IMR-90 (cell line): ENCODE data around the gene SESN1. TPM values are rescaled to one million over a fixed set of nuclear protein-coding genes. Genes with fewer than 3 reads are reported as not detected.

Source experiments
- ATAC-seq: fragments of 200-7000 bp; cut with Tn5 transposase; 2 replicates; pipeline ENCODE4 v1.9.1; 2020; ENCODE audit warnings: low read depth, mild to moderate bottlenecking, moderate library complexity
- BruUV-seq: library from RNA; stranded (reverse); fragments of 400-500 nt; replicated peaks from 2 replicates; lab custom pipeline; 2021; lab: Mats Ljungman, UMichigan
- CTCF ChIA-PET: fragments of 300-600 bp; formaldehyde crosslinking; extraction: SDS; loops from one replicate; lab custom pipeline; 2021; ENCODE audit warnings: antibody characterized with exemption; lab: Yijun Ruan, JAX
- POLR2A ChIA-PET: fragments of 300-600 bp; sonication (Branson Sonifier 250); formaldehyde crosslinking; loops from one replicate; lab custom pipeline; 2022; ENCODE audit warnings: antibody characterized with exemption; ENCODE audit not compliant: unreplicated experiment; lab: Charles Lee
- DNase-seq: peaks from one replicate; pipeline ENCODE4 v3.0.0; 2013
- H2AFZ ChIP-seq: replicated peaks from 2 replicates; pipeline ENCODE3; 2013; ENCODE audit warnings: low read length, mild to moderate bottlenecking; ENCODE audit not compliant: poor library complexity
- H2AK5ac ChIP-seq: 2 replicates; pipeline ENCODE4 v1.6.1; 2013; ENCODE audit warnings: low read depth, low read length, inconsistent platforms
- H2AK9ac ChIP-seq: replicated peaks from 2 replicates; pipeline ENCODE3; 2013; ENCODE audit warnings: mild to moderate bottlenecking, low read depth, low read length, moderate library complexity; ENCODE audit not compliant: poor library complexity
- H2BK120ac ChIP-seq: 2 replicates; pipeline ENCODE4 v1.6.1; 2013; ENCODE audit warnings: low read depth, low read length, inconsistent platforms
- H2BK15ac ChIP-seq: 3 replicates; pipeline ENCODE4 v1.6.1; 2013; ENCODE audit warnings: low read depth, low read length, inconsistent platforms
- H2BK20ac ChIP-seq: 2 replicates; pipeline ENCODE4 v1.6.1; 2013; ENCODE audit warnings: low read depth, mild to moderate bottlenecking, inconsistent platforms, low read length, moderate library complexity
- H2BK5ac ChIP-seq: 2 replicates; pipeline ENCODE4 v1.6.1; 2013; ENCODE audit warnings: mild to moderate bottlenecking, low read depth, low read length, inconsistent platforms; ENCODE audit not compliant: poor library complexity, severe bottlenecking
- H3K14ac ChIP-seq: replicated peaks from 2 replicates; pipeline ENCODE4 v1.6.1; 2013; ENCODE audit warnings: low read depth, low read length, inconsistent platforms
- H3K18ac ChIP-seq: 2 replicates; pipeline ENCODE4 v1.6.1; 2013; ENCODE audit warnings: low read depth, low read length, control low read depth
- H3K23ac ChIP-seq: 2 replicates; pipeline ENCODE4 v1.6.1; 2013; ENCODE audit warnings: low read depth, low read length, inconsistent platforms
- H3K27ac ChIP-seq: 2 replicates; pipeline ENCODE4 v1.5.1; 2013; ENCODE audit warnings: mild to moderate bottlenecking, control low read depth, low read length; ENCODE audit not compliant: insufficient read depth
- H3K27me3 ChIP-seq: 2 replicates; pipeline ENCODE4 v1.6.1; 2013; ENCODE audit warnings: low read length; ENCODE audit not compliant: control insufficient read depth, insufficient read depth
- H3K36me3 ChIP-seq: 2 replicates; pipeline ENCODE4 v1.6.1; 2013; ENCODE audit warnings: low read length, mixed read lengths; ENCODE audit not compliant: control insufficient read depth, insufficient read depth
- H3K4ac ChIP-seq: 2 replicates; pipeline ENCODE4 v1.6.1; 2013; ENCODE audit warnings: low read depth, low read length, inconsistent platforms
- H3K4me1 ChIP-seq: 2 replicates; pipeline ENCODE4 v1.6.1; 2013; ENCODE audit warnings: low read length, mixed read lengths; ENCODE audit not compliant: control insufficient read depth, insufficient read depth
- H3K4me2 ChIP-seq: 2 replicates; pipeline ENCODE4 v1.6.1; 2013; ENCODE audit warnings: low read depth, mild to moderate bottlenecking, control low read depth, low read length, moderate library complexity
- H3K4me3 ChIP-seq: 2 replicates; pipeline ENCODE4 v1.5.1; 2013; ENCODE audit warnings: low read depth, mild to moderate bottlenecking, control low read depth, low read length, moderate library complexity; ENCODE audit not compliant: insufficient read depth
- H3K56ac ChIP-seq: 2 replicates; pipeline ENCODE4 v1.6.1; 2013; ENCODE audit warnings: low read length, inconsistent platforms; ENCODE audit not compliant: insufficient read depth; ENCODE audit errors: extremely low read depth
- H3K79me1 ChIP-seq, 2 experiments: 2 replicates each; pipeline ENCODE4 v1.6.1; 2013; ENCODE audit warnings: low read length in 2 of 2, inconsistent platforms in 1 of 2, low read depth in 1 of 2
- H3K9ac ChIP-seq: 2 replicates; pipeline ENCODE4 v1.6.1; 2013; ENCODE audit warnings: low read depth, low read length, control low read depth
- H3K9me1 ChIP-seq: 2 replicates; pipeline ENCODE4 v1.6.1; 2013; ENCODE audit warnings: low read length, inconsistent platforms; ENCODE audit not compliant: insufficient read depth
- H3K9me3 ChIP-seq: 2 replicates; pipeline ENCODE4 v1.6.1; 2013; ENCODE audit warnings: low read length; ENCODE audit not compliant: control insufficient read depth, insufficient read depth
- H4K20me1 ChIP-seq: 2 replicates; pipeline ENCODE4 v1.6.1; 2013; ENCODE audit warnings: low read length, inconsistent platforms; ENCODE audit not compliant: insufficient read depth
- H4K5ac ChIP-seq: 2 replicates; pipeline ENCODE4 v1.6.1; 2013; ENCODE audit warnings: mild to moderate bottlenecking, low read depth, low read length, control low read depth
- H4K8ac ChIP-seq, 2 experiments: 2 replicates each; pipeline ENCODE4 v1.6.1; 2013; ENCODE audit warnings: low read depth in 2 of 2, low read length in 2 of 2, control low read depth in 1 of 2, inconsistent platforms in 1 of 2
- H4K91ac ChIP-seq: 2 replicates; pipeline ENCODE4 v1.6.1; 2013; ENCODE audit warnings: low read depth, low read length, inconsistent platforms; ENCODE audit not compliant: insufficient read depth
- CEBPB ChIP-seq: IDR thresholded peaks from 2 replicates; pipeline ENCODE4 v1.6.1; 2012; ENCODE audit warnings: low read depth, low read length, improper control_type of control experiment
- CHD1 ChIP-seq: IDR thresholded peaks from 2 replicates; pipeline ENCODE4 v1.6.1; 2012; ENCODE audit warnings: low read depth, low read length, improper control_type of control experiment
- MAFK ChIP-seq: IDR thresholded peaks from 2 replicates; pipeline ENCODE4 v1.6.1; 2012; ENCODE audit warnings: low read depth, low read length, improper control_type of control experiment
- MAZ ChIP-seq: IDR thresholded peaks from 2 replicates; pipeline ENCODE4 v1.6.1; 2012; ENCODE audit warnings: low read depth, mild to moderate bottlenecking, low read length, improper control_type of control experiment, moderate library complexity, borderline replicate concordance
- MXI1 ChIP-seq: IDR thresholded peaks from 2 replicates; pipeline ENCODE4 v1.6.1; 2012; ENCODE audit warnings: low read depth, mild to moderate bottlenecking, low read length, moderate library complexity, borderline replicate concordance
- NFE2L2 ChIP-seq: fragments of 150-350 bp; IDR thresholded peaks from 2 replicates; pipeline ENCODE4 v1.6.1; 2016; ENCODE audit warnings: low read depth, mild to moderate bottlenecking, low read length
- RCOR1 ChIP-seq: IDR thresholded peaks from 2 replicates; pipeline ENCODE4 v1.6.1; 2012; ENCODE audit warnings: mild to moderate bottlenecking, low read length, improper control_type of control experiment; ENCODE audit not compliant: insufficient replicate concordance
- SMC3 ChIP-seq: fragments of 150-350 bp; IDR thresholded peaks from 2 replicates; pipeline ENCODE4 v1.6.1; 2016; ENCODE audit warnings: low read depth, mild to moderate bottlenecking, antibody characterized with exemption, low read length, moderate library complexity
- dilution Hi-C: fragments of 300-500 bp; cut with HindIII; formaldehyde crosslinking; loops from one replicate; pipeline ENCODE4 v1.14.3; 2018; ENCODE audit warnings: low sequenced_read_pairs; ENCODE audit not compliant: unreplicated experiment
- in situ Hi-C: fragments of 300-500 bp; cut with MboI; formaldehyde crosslinking; loops from 3 replicates; pipeline ENCODE4 v1.14.3; 2019; ENCODE audit warnings: low sequenced_read_pairs, inconsistent platforms, mixed read lengths
- intact Hi-C: fragments of 100-400 bp; cut with micrococcal nuclease; formaldehyde crosslinking; loops from 2 replicates; pipeline ENCODE4 v1.10.0; 2022
- polyA plus RNA-seq, 3 experiments: library from polyadenylated mRNA; depleted of rRNA; stranded (reverse); fragments of >200 nt; gene quantifications; 2 replicates each; pipeline ENCODE4 v1.2.3, GENCODE V29; 2012; ENCODE audit warnings: low replicate concordance in 1 of 3
- total RNA-seq: library from RNA; depleted of rRNA; stranded (reverse); fragments of >200 nt; gene quantifications from 2 replicates; pipeline ENCODE4 v1.2.3, GENCODE V29; 2012
- TF ChIP-seq, protein P1 (sequence below): fragments of 150-350 bp; IDR thresholded peaks from 2 replicates; pipeline ENCODE4 v1.6.1; 2017; ENCODE audit warnings: mild to moderate bottlenecking, antibody characterized with exemption, low read length, low read depth

Gene SESN1
- total and polyA plus RNA-seq, 2 of the 4 experiments (the other 2 are of a cell fraction): 9.7 to 16.7 TPM

DNA sequence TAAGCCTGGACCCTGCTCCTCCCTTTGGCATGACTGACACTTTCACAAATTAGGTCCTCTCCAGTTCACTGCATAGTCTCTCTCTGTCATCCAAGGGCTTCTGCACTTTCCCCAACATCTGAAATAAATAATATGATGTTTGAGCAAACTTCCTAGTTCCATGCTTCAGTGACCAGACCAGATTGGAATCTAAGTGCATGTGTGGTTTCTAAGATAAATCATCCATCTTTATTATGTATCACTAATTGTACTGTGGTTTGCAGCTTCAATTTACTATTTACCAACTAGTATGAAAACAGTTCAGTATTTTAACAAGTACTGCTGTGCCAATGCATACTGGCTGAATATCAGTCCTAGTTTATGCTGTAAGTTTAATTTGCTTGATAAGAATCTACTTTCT, 18.7 kb downstream of the SESN1 start:
- Histone ChIP-seq H3K9ac (no peak overlapping the region), H3K9me1 (no peaks in the 10 kb centered on the region), H3K4me2 (no peak overlapping the region), H3K14ac (no peak overlapping the region), H3K23ac (no peak overlapping the region), H3K9me3 (no peaks in the 10 kb centered on the region), H3K56ac (no peak overlapping the region), H3K4me1 (peaks cover 2% of the 10 kb centered on the region; the same call in 1 of the 2 replicates), H4K5ac (no peak overlapping the region), H3K4ac (no peak overlapping the region), H3K36me3 (no peaks in the 10 kb centered on the region), H2BK120ac (no peak overlapping the region), H3K4me3 (no peak overlapping the region), H3K18ac (no peak overlapping the region), H2BK20ac (no peak overlapping the region), H3K79me1 (peaks cover 2 to 9% of the 10 kb centered on the region in 2 experiments; a peak in 2 of 4 replicates), H4K8ac (no peak overlapping the region), H2AFZ (no peak overlapping the region), H2BK5ac (no peak overlapping the region), H4K20me1 (no peaks in the 10 kb centered on the region), H2BK15ac (no peak overlapping the region), H2AK9ac (no peak overlapping the region), H4K91ac (no peak overlapping the region), H2AK5ac (no peak overlapping the region), H3K27ac (no peak overlapping the region), H3K27me3 (no peaks in the 10 kb centered on the region)
- CTCF ChIA-PET: interaction anchor here (1.0 kb wide), 1 partner anchor 21 kb away, joined by 3 read pairs; no protein-coding TSS in a partner anchor
- POLR2A ChIA-PET: no interaction called here
- DNase-seq: peak; percentile 51
- in situ Hi-C loops (no loop called here), intact Hi-C loops (loop anchor here (10.0 kb wide), 1 partner anchor 411 kb away; no protein-coding TSS in a partner anchor), dilution Hi-C loops (no loop called here)
- peak; percentile 81 for ATAC-seq
- BruUV-seq: no TSS peak
- TF ChIP-seq, protein P1, sequence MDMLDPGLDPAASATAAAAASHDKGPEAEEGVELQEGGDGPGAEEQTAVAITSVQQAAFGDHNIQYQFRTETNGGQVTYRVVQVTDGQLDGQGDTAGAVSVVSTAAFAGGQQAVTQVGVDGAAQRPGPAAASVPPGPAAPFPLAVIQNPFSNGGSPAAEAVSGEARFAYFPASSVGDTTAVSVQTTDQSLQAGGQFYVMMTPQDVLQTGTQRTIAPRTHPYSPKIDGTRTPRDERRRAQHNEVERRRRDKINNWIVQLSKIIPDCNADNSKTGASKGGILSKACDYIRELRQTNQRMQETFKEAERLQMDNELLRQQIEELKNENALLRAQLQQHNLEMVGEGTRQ: no peak
- TF ChIP-seq MAZ (no peak), NFE2L2 (no peak), MAFK (no peak), CHD1 (no peak), RCOR1 (no peak), MXI1 (no peak), SMC3 (no peak), CEBPB (no peak)
